Dedifferentiated amniotic fluid mesenchymal stem cell (primary cell): ENCODE measurements around the gene REG3A.

Experiments used
- DNase-seq: peaks from one replicate; pipeline ENCODE4 v3.0.0-alpha.2; 2016; ENCODE audit errors: extremely low spot score

The REG3A gene

GRCh38 chr2:79120194-79120713 is 39.3 kb downstream of the REG3A start, which contains the start of gene REG1A:
REG1A (plus strand) TSS chr2:79120488; CDS start chr2:79120862, 374 bp downstream.
- no peak for DNase-seq

GRCh38 chr2:79116997-79117928 is 42.3 kb downstream of the REG3A start:
- no peak for DNase-seq

DNA sequence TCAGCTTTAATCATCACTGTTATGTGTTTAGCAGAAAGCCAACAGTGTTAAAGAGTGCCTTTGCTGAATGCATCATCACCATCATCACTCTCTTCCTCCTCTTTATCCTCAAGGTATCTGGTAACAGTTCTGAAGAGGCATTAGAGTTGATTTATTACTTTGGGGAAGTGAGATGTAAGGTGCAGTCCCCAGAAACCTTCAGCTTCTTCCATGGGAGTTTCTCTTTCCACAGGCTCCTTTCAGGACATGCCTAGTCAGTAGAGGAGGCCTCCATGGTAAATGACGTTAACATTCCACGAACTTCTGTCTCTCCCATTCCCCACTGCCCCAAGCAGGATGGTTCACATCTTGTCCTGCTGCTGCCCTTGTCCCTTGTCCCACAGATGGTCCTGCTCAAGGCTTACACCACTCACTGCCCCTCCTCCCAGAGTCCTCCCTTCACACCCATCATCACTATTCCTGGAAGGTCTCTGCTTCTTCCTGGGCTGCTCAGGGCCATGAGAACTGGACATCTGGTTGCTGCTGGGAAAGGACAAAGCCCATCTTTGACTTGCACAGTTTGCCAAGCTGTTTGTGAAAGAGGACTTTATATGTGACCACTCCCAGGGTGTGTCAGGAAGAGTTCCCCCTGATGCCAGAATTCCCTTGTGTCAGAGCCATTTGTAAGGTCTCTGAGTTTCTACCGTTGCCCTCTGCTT is 44.6 kb downstream of the REG3A start:
- DNase-seq: no peak

- no peak for DNase-seq
Observed at GRCh38 chr2:79112269-79112668, 47.3 kb downstream of the REG3A start.
